Femur (tissue), 1 donor: ENCODE measurements around the gene CCDC174.

Experiments used
- DNase-seq: peaks from one replicate; pipeline ENCODE4 v3.0.0-alpha.2; 2017

Gene CCDC174

DNA sequence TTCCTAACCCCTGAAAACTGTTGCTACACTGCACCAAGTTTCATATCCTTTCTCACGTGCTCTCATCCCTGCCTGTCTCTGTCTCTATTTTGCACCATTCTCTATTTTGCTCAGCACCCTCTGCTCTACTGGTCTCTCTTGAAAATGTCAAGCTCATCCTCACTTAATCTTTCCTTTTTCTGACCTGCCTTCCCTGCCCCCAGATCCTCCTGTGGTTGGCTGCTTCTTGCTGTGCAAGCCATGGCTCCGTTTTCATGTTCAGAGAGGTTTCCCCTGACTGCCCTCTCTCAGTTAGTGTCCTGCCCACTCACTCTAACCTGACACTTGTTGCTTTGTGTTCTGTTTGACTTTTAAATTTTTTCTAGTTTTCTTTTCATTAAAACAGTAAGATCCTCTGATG lies 6.0 kb downstream of the CCDC174 start:
- no peak for DNase-seq

DNA sequence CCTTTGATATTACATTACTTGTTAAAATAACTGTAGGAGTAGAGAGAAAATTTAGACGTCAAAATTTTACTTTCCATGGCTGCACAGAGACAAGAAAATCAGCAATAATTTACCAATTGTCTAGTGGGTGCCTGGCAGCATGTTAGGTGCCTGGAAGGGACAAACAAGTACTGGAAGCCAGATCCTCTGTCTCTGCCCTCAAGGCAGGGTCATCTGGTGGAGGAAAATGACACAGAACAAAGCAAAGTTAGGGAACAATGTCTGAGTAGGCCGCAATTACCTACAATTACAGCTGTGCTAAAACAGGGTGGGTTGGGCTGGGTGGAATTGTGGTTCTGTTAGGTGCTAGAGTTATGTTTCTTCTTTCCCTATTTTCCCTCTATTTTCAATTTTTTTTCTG lies 7.4 kb downstream of the CCDC174 start:
- no peak for DNase-seq

DNA sequence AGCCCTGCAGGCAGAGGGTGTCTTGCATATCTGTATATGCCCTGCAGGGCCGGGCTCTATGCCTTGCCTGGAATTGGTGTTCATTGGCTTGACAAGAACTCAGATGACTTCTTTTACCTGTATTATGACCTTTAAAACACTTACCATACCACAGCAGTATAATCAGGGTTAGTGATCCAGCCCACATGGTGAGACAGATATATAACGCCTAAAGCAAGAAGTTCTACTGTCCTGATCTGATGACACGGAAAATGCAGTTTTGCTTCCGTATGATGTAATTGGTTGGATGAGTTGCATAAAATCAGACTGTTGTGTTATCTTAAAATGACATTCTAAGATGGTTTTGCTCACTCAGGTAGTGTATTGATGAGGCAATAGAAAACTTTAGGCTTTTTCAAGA lies 9.4 kb downstream of the CCDC174 start:
- no peak for DNase-seq

DNA sequence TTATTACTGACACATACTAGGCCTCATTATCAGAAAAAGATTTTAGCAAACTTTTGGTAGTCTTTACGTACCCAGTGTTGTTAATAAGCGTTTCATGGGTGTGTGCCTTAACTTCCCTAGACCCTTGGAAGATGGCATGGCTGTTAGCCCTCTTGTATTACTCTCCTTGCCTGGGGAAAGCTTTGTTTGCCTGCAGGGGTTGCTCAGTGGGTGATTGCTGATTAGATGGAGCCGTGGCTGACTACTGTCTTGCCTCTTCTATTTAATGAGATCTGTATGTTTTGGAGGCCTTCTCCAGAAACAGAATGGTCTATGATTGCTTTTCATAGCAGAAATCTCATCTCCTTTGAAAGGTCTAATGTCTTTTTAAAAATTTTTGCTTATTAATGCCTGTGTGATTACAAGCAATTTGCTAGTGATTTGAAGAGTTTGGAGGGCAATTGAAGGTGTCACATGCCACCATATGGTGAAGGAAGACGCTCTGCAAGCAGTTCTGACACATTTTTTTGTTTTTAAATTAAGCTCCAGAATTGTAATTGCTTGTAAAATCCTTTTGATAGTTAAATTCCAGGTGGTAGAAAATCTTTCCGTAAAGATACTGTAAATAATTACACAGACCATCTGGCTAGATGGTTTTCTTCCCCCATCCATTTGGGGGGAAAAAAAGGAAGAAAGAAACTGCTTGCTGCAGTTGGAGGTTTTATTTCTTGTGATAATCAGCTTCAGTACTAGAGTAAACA lies 12.0 kb downstream of the CCDC174 start:
- no peak for DNase-seq

DNA sequence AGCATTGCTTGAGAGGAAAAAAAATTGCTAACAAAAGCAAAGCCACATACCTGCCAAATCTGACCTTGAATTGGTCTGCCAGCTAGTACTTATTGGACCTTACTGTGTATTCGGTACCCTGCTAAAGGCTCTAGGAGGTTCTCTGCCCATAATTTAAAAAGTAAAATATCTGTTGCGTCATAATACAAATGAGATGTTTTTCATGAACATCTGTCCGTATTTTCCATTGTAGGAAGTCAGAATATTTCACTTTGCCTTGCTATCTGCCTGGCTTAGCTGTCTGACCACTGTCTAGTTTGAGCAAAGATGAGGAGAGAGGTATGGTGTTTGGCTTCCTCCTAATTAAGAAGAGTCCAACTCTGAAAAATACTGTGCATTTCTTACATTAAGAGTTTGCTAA lies 12.6 kb downstream of the CCDC174 start:
- no peak for DNase-seq

DNA sequence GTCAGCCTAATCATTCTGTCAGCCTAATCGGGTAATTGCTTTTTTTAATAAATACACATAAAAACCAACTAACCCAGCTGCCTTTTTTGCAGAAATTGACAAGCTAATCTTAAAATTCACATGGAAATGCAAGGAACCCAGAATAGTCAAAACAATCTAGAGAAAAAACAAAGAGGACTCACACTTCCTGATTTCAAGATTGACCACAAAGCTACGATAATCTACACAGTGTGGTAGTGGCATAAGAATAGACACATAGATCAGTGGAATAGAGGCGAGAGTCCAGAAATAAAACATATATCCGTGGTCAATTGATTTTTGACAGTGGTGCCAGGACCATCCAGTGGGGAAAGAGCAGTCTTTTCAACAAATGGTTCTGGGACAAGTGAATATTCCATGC lies 21.0 kb downstream of the CCDC174 start:
- no peak for DNase-seq

DNA sequence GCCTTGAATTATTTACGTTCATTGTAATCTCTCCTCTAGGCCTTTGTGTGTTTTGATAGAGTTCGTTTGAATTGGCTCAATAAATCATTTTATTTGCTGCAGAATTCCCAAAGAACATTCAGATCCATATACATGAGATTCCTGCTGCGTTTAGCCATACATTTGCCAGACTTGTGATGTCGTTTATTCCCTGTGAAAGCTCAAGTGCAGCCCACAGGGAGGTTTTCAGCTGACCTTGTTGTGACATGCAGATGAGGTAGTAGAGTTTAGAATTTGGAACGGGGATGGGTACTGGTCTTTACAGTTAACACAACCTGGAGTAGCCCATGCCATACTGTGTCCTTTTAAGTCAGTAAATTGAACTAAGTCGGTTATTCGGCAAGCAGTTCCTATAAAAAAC lies 23.3 kb downstream of the CCDC174 start, which contains the start of gene C3orf20:
C3orf20 (plus strand) TSS at position 301 of the 400 bp plus-strand sequence. CDS start 7,573 bp downstream, outside the sequence.
- DNase-seq: no peak

DNA sequence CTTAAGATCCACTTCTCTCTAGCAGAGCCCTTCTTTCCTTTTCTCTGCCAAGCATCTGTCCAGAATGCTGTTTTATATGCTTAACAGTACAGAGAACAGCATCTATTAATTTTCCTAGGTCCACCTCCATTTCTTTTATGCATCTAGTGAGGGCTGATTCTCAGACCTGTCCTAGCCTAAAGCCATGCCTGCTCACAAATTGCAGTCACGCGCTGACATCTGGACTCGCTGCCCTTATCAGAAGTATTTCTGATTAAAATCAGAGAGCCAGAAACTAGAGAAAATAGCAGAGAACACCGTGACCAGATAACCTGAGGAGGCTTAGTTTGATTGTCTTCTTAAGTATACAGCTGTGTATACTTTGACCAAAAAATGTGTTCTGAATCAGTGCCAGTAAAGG lies 25.3 kb downstream of the CCDC174 start:
- no peak for DNase-seq

DNA sequence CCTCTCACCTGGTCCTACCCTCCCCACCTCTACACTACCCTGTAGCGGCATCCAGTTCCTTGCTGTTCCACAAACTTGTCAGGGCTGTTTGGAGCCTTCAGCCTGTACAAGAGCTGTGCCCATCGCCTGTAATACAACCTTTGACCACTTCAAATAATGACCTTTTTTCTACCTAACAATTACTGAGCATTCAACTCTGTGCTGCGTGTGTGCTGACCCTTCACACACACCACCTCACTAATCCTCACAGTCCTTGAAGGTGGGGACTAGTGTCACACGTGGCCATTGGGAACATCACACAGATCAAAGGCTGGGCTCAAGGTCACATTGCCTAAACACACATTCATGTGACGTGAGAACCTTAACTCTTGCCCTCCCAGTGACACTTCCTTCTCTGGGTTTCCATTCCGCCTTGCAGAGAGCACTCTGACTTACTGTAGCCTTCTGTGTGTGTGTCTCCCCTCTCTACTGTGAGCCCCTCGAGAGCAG lies 26.5 kb downstream of the CCDC174 start:
- DNase-seq: no peak

DNA sequence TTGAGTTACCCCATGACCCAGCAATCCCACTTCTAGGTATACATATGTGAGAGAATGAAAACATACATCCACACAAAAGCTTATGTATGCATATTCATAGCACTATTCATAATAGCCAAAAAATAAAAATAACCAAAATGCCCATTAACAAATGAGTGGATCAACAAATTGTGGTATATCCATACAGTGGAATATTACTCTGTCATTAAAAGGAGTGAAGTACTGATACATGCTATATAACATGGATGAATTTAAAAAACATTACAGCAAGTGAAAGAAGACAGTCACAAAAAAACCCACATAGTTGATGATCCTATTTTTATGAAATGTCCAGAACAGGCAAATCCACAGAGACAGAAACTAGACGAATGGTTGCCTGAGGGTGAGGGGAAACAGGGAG lies 28.6 kb downstream of the CCDC174 start:
- DNase-seq: no peak

DNA sequence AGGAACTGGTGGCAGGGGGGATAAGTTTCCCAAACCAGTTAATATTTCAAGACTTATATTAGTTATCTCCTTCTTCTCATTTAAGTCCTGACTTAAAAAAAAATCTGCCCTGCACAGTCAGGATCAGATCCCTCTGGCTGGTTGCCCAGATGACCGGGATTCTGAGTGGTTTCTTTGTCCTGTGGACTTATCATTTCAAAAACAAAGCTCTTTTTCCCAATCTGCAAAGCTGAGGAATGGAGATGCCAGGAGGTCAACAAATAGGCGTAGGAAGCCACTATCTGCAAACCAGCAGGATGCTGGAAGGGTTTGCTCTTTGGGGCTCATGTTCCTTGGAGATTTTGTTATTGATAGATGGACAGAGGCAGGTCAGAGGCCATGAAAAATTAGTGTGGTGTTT lies 29.2 kb downstream of the CCDC174 start:
- DNase-seq: no peak

DNA sequence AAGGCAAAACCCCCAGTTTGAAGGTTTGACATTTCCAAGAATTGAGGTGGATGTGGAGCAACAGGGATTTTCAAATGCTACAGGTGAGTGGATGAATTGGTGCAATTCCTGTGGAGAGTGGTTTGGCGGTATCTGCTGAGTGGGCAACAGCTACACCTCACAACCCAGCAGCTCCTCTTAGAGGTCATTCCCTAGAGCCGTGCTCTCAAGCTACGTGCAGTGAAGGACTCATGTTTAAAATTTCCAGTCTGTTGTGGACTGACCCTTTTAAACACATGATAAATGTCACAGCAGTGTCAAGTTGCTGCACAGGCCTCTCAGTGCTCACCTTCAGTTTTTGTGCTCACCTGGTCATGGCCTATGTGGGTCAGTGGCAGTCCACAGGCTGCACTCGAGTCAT lies 32.9 kb downstream of the CCDC174 start:
- no peak for DNase-seq

DNA sequence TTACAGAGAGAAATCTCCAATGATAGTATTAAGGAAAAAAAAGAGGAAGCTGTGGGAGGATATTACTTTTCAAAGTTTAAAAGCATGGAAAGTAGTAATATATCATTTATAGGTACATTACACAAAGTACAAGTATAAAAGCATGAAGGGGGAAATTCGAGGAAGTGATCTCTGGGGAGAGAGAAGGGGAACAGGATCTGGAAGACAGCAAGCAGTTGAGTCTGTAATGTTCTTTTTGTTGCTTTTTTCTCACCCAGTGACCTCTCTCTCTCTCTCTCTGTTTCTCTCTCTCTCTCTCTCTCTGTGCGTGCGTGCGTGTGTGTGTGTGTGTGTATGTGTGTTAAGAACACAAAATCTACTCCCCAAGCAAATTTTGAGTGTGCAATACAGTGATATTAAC lies 33.6 kb downstream of the CCDC174 start:
- DNase-seq: no peak

DNA sequence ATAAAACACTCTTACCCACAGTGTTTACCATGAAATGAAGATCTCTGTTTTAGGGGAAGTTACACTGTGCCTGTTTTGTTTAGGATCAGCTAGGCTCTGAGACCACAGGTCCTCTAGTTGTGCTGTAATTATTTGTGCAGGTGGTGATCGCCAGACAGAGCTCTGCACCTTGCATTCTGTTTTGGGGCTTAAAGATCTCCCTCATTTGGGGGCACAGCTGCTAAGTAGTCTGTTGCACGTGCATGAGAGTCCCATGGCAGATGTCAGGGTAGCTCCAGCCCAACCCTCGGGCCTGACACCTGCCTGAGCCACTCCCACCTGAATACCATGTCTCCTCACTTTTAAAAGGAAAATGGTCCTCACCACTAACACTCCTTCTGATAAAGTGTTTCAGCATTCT lies 35.8 kb downstream of the CCDC174 start:
- no peak for DNase-seq

DNA sequence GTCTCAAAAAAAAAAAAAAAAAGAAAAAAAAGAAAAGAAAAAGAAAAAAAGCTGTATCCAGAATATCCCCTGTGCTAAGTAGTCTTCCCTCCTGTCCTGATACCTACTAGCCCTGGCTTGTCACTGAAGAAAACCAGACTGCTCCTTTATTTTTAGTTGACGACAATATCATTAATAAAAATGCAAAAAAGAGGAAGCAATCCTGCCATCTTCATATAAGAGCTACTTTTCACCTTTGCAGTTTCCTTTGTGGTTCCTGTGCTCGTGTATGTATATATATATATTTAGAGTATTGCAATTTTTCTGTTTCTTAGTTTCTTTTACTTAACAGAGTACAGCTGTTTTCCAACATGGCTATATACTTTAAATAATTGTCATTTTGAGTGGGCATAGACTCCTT lies 37.0 kb downstream of the CCDC174 start:
- no peak for DNase-seq

DNA sequence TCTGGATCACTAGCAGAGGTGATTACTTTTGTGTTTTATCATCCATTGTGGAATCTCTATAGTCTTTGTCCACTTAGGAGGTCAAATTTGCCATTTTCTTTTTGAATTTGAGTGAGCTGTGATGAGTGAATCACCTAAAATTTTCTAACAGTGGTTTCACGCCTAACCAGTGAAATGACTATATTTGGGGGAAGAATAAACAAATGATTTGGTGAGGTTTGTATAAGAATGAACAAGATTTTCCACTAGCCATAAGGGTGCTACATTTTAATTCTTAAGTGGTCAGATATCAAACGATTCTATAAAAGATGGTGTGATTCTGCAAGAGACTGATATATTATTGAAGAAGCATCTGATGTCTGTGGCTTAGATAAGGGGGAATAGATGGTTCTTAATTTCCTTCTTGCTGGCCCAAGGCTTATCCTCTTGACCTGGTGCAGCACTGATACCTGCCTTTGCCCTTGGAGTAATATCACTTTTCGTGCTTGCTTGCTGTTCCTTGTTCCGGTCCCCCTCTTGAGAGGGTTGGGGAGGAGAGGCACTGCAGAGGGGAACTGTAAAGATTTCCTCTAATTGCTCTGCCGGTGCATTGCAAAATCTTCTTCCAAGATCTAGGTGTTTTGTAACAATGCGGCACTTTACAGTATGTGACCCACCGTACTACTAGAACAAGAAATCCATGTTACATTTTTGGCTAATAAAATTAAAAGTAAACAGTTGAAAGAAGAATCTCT lies 37.9 kb downstream of the CCDC174 start:
- no peak for DNase-seq

DNA sequence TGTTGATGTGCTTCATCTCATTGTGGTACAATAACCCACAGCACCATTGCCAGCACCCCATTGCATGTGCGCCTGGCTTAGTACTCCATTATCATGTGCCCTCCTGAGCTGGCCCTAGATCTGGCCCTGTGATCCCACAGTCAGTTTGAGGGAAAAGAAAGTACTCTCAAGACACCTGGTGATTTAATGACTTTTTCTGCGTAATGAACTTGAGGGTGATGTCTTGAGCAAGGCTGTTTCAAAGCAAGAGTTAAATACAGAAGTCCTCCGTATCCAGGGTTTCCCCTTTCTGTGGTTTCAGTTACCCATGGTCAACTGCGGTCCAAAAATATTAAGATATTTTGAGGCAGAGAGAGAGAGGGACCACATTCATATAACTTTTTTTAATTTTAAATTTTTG lies 39.7 kb downstream of the CCDC174 start:
- no peak for DNase-seq

DNA sequence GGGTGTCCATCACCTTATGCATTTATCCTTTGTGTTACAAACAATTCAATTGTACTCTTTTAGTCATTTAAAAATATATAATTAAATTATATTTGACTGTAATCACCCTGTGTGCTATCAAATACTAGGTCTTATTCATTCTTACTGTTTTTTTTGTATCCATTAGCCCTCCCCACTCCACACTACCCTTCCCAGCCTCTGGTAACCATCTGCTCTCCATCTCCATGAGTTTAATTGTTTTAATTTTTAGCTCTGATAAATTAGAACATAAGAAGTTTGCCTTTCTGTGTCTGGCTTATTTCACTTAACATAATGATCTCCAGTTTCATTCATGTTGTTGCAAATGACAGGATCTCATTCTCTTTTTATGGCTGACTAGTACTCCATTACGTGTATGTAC lies 40.2 kb downstream of the CCDC174 start:
- no peak for DNase-seq

DNA sequence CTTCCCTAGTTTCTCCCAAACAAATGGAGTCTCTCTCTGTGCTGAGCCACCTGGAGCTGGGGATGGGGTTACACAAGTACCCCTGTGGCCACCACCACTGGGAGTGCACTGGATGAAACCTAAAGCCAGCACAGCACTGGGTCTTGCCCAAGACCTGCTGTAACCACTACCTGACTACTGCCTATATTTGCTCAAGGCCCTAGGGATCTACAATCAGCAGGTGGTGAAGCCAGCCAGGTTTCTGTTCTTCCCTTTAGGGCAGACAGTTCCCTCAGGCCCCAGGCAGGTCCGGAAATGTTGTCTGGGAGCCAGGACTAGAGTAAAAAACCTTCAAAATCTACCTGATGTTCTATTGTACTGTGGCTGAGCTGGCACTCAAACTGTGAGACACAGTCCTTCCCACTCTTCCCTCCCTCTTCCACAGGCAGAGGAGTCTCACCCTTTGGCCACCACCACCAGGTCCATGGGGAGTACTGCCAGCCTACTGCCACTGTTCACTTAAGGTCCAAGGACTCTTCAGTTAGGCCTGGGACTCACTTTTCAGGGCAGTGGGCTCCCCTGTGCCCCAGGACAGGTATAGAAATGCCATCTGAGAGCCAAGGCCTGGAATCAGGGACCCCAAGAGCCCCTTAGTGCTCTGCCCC lies 47.2 kb downstream of the CCDC174 start:
- DNase-seq: no peak

DNA sequence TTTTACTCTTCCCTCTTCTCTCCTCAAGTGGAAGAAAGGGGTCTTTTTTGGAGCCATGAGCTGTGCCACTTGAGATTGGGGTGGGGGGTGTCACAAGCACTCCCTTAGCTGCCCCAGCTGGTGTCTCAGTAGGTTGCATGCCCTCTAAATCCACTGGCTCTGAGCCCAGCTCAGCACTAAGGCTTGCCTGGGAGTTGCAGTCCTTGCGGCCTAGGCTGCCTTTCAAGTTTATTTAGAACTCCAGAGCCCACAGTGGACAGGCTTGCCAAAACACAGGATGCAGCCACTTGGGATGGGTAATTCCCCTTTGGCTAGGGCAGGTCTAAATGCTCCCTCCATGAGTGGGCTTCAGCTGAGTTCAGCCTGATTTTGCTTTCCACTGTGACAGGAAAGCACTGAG lies 48.1 kb downstream of the CCDC174 start:
- peak; percentile 37 for DNase-seq

DNA sequence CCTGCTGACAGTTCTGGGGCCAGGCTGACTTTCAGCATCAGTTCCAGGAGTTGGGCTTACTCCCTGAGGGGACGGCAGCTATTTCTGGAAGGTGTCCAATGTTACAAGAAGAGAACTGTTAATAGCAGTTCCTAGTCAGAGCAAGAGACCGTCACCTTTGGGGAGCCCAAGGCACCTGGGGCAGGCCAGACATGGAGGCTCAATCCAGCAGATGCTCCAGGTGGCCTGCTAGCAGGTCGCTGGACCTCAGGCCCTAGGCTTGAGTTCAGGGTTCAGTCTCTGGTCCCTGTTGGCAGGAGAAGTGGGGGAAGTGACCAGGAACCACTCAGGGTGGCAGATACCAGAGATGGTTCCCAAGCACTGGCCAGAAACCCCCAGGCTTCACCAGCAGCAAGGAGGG lies 49.3 kb downstream of the CCDC174 start:
- DNase-seq: no peak

DNA sequence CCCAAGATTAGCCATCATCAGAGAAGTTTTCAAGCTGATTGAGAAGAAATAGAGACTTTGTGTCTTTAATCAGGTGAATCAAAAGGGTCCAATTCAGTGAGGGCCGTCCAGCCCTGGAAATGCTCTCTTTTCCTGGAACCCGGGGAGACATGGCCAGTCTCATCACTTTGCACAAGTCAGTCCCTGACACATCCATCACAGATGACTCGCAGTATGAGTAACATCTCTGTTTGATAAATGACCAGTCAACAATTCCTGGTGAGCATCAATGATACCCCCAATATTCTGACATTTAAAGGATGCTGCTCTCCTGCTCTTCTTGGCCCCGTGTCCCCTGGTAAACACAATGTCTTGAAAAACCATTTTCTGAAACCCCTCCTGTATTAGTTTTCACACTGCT lies 50.1 kb downstream of the CCDC174 start:
- DNase-seq: no peak

DNA sequence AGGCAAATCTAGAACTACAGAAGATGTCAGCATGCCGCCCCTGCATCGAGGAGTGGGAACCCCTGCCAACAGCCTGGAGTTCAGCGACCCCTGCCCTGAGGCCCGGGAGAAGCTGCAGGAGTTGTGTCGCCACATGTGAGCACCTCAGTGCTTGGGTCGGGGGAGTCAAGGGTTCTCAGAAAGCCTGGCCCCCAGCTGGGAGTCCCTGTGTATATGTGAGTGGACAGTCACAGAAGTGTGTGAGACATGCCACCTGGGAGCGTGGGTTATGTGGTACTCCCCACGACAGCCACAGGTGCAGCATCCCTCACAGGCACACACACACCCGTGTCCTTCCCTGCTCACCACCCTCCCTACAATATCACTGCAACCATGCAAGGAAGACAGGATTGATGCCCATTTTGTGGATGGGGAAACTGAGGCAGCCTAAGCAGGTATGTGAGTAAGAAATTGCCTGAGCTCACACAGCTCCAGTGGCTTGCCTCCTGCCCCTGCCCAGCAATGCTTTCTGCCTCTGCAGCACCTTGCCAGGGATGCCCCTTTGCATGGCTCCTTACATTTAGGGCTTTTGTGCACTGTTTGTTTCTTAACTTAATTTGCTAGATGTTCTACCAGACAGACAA lies 51.7 kb downstream of the CCDC174 start:
- DNase-seq: no peak
